ENCODE measurements around the gene PBXIP1. TPM values are rescaled to one million over a fixed set of nuclear protein-coding genes. Genes with fewer than 3 reads are reported as not detected.

PBXIP1 gene
- total and polyA plus RNA-seq, 2 of the 13 experiments (the other 11 are each of a cell fraction or from before 2014, with no cell fraction given) = 16.3 to 31.9 TPM

DNA sequence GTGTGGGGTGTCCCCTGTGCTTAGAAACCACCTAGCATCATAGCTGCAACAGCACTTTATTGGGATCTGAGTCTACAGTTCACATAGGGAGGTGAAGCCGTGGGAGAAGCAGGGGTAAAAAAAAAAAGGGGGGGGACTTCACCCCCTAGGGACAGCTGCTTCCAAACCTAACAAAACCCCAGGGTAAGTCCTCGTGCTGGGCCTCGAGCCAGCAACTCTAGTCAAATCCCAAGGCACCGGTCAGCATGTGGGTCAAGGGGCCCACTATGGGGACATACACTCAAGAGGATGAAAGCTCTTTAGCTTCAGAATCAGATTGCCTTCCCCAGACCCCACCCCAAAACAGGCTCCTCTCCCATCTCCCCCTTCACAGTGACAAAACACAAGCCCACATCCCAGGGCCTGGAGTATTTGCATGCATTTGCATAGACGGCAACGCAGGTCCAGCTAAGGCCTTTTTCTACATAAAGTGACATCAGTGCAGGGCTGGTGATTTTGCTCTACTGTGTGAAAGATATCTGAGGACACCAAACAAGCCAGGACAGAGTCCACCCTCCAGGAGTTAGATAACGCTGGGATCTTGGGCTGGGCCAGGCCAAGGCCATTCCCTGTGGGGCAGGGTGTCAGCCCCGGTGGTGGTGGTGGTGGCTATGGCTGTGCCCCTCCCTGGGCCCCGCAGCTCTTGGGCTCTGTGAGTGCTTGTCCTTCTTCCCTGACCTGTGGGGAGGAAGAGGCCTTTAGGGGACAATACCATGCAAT lies 11.3 kb downstream of the PBXIP1 start (continued):
- TF ChIP-seq PPARG (CRISPR knock-in tag; conservative IDR thresholded peaks at IDR 0.05) = peak; percentile 84
- peak; percentile 37; the same call in 1 of the 2 replicates for TF ChIP-seq FOXK1 (CRISPR knock-in tag; IDR thresholded peaks at IDR 0.05; ENCODE audit: borderline replicate concordance, low read depth)
- TF ChIP-seq ZNF772 (CRISPR knock-in tag; IDR thresholded peaks at IDR 0.05) = no peak
- TF ChIP-seq KMT2A (CRISPR knock-in tag; IDR thresholded peaks at IDR 0.05) = no peak
- no peak for TF ChIP-seq ZC3H13 (CRISPR knock-in tag; IDR thresholded peaks at IDR 0.05)
- TF ChIP-seq BHLHE40 (IDR thresholded peaks at IDR 0.05; ENCODE audit: low read length) = no peak
- TF ChIP-seq ZNF766 (CRISPR knock-in tag; IDR thresholded peaks at IDR 0.05; ENCODE audit: borderline replicate concordance) = no peak
- peak; percentile 55; the same call in 1 of the 2 replicates for TF ChIP-seq GMEB1 (CRISPR knock-in tag; IDR thresholded peaks at IDR 0.05; ENCODE audit: borderline replicate concordance)
- TF ChIP-seq HDAC6 (IDR thresholded peaks at IDR 0.05; ENCODE audit: low read depth, low read length) = no peak
- TF ChIP-seq ZNF556 (CRISPR knock-in tag; IDR thresholded peaks at IDR 0.05; ENCODE audit: borderline replicate concordance) = no peak
- 0 out of 2 replicates have a peak, but pooled peaks have one; percentile 48 for TF ChIP-seq MXD4 (CRISPR knock-in tag; IDR thresholded peaks at IDR 0.05)
- TF ChIP-seq ZNF468 (CRISPR knock-in tag; IDR thresholded peaks at IDR 0.05) = no peak
- TF ChIP-seq NR2C2 (CRISPR knock-in tag; IDR thresholded peaks at IDR 0.05; ENCODE audit: borderline replicate concordance) = no peak
- TF ChIP-seq, protein P1, sequence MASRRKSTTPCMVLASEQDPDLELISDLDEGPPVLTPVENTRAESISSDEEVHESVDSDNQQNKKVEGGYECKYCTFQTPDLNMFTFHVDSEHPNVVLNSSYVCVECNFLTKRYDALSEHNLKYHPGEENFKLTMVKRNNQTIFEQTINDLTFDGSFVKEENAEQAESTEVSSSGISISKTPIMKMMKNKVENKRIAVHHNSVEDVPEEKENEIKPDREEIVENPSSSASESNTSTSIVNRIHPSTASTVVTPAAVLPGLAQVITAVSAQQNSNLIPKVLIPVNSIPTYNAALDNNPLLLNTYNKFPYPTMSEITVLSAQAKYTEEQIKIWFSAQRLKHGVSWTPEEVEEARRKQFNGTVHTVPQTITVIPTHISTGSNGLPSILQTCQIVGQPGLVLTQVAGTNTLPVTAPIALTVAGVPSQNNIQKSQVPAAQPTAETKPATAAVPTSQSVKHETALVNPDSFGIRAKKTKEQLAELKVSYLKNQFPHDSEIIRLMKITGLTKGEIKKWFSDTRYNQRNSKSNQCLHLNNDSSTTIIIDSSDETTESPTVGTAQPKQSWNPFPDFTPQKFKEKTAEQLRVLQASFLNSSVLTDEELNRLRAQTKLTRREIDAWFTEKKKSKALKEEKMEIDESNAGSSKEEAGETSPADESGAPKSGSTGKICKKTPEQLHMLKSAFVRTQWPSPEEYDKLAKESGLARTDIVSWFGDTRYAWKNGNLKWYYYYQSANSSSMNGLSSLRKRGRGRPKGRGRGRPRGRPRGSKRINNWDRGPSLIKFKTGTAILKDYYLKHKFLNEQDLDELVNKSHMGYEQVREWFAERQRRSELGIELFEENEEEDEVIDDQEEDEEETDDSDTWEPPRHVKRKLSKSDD (CRISPR knock-in tag; IDR thresholded peaks at IDR 0.05; ENCODE audit: low read depth) = no peak
- TF ChIP-seq PAX8 (CRISPR knock-in tag; IDR thresholded peaks at IDR 0.05; ENCODE audit: borderline replicate concordance) = no peak
- TF ChIP-seq MLLT10 (CRISPR knock-in tag; IDR thresholded peaks at IDR 0.05) = no peak
- TF ChIP-seq ZNF207 (IDR thresholded peaks at IDR 0.05; ENCODE audit: borderline replicate concordance) = no peak
- TF ChIP-seq, protein P2, sequence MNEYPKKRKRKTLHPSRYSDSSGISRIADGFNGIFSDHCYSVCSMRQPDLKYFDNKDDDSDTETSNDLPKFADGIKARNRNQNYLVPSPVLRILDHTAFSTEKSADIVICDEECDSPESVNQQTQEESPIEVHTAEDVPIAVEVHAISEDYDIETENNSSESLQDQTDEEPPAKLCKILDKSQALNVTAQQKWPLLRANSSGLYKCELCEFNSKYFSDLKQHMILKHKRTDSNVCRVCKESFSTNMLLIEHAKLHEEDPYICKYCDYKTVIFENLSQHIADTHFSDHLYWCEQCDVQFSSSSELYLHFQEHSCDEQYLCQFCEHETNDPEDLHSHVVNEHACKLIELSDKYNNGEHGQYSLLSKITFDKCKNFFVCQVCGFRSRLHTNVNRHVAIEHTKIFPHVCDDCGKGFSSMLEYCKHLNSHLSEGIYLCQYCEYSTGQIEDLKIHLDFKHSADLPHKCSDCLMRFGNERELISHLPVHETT (CRISPR knock-in tag; conservative IDR thresholded peaks at IDR 0.05) = no peak
- no peak for TF ChIP-seq ELF4 (CRISPR knock-in tag; IDR thresholded peaks at IDR 0.05; ENCODE audit: borderline replicate concordance)
